DOHH2 (cell line): ENCODE results near the gene MRM2.
A peak's percentile ranks its signal among the peaks of the same experiment; 100 is the strongest.

ENCODE experiments used
- H3F3A ChIP-seq: fragments of 200-600 bp; sonication (generic), shearing (Covaris generic); 2 replicates; pipeline ENCODE4 v1.6.0; 2016; ENCODE audit warnings: antibody characterized with exemption, mild to moderate bottlenecking; ENCODE audit not compliant: control insufficient read depth, insufficient read depth
- H3K27ac ChIP-seq: fragments of 200-600 bp; sonication (generic); 2 replicates; pipeline ENCODE4 v1.5.1; 2014; ENCODE audit warnings: low read depth, mild to moderate bottlenecking, low read length, moderate library complexity
- H3K27me3 ChIP-seq: fragments of 200-600 bp; sonication (generic); 2 replicates; pipeline ENCODE4 v1.6.1; 2014; ENCODE audit warnings: mild to moderate bottlenecking, low read length, mixed read lengths; ENCODE audit not compliant: control insufficient read depth
- H3K36me3 ChIP-seq: fragments of 200-600 bp; sonication (generic); 2 replicates; pipeline ENCODE4 v1.6.1; 2014; ENCODE audit warnings: mild to moderate bottlenecking, low read length, moderate library complexity, mixed read lengths; ENCODE audit not compliant: control insufficient read depth
- H3K4me1 ChIP-seq: fragments of 200-600 bp; sonication (generic); 2 replicates; pipeline ENCODE4 v1.6.1; 2014; ENCODE audit warnings: mild to moderate bottlenecking, low read length, mixed read lengths; ENCODE audit not compliant: control insufficient read depth
- H3K4me2 ChIP-seq: fragments of 200-600 bp; sonication (generic); 2 replicates; pipeline ENCODE4 v1.6.0; 2014; ENCODE audit warnings: mild to moderate bottlenecking, low read length, moderate library complexity
- H3K4me3 ChIP-seq: fragments of 200-600 bp; sonication (generic); 2 replicates; pipeline ENCODE4 v1.5.1; 2014; ENCODE audit warnings: mild to moderate bottlenecking, low read length, mixed read lengths
- H3K79me2 ChIP-seq: fragments of 200-600 bp; sonication (generic); 2 replicates; pipeline ENCODE4 v1.6.1; 2014; ENCODE audit warnings: mild to moderate bottlenecking, low read length, mixed read lengths; ENCODE audit not compliant: control insufficient read depth
- H3K9me2 ChIP-seq: fragments of 200-600 bp; sonication (generic); replicated peaks from 2 replicates; pipeline ENCODE4 v1.6.1; 2014; ENCODE audit warnings: mild to moderate bottlenecking, low read length, mixed read lengths; ENCODE audit not compliant: control insufficient read depth
- H3K9me3 ChIP-seq: fragments of 200-600 bp; sonication (generic); 2 replicates; pipeline ENCODE4 v1.6.1; 2014; ENCODE audit warnings: antibody characterized with exemption, low read length, mixed read lengths; ENCODE audit not compliant: control insufficient read depth, insufficient read depth
- H4K20me1 ChIP-seq: fragments of 200-600 bp; sonication (generic); 2 replicates; pipeline ENCODE4 v1.6.0; 2014; ENCODE audit warnings: low read depth, mild to moderate bottlenecking, antibody characterized with exemption, low read length, moderate library complexity; ENCODE audit not compliant: control insufficient read depth, insufficient read depth
- CTCF ChIP-seq: fragments of 200-600 bp; sonication (generic); IDR thresholded peaks from one replicate; pipeline ENCODE4 v1.5.1; 2014; ENCODE audit warnings: antibody characterized with exemption, mild to moderate bottlenecking, low read depth, low read length; ENCODE audit not compliant: poor library complexity, severe bottlenecking
- EZH2phosphoT487 ChIP-seq: fragments of 200-600 bp; sonication (generic); IDR thresholded peaks from 2 replicates; pipeline ENCODE4 v1.6.1; 2017; ENCODE audit warnings: borderline replicate concordance, mild to moderate bottlenecking, antibody characterized with exemption, low read length, moderate library complexity, mixed read lengths

The MRM2 gene

GRCh38 chr7:2266911-2267310 lies 24.9 kb upstream of the MRM2 start:
- TF ChIP-seq CTCF (no peak), EZH2phosphoT487 (no peak)
- no peaks in the 10 kb centered on the region for H3K27me3 ChIP-seq
- no peaks in the 10 kb centered on the region for H3F3A ChIP-seq
- no peak overlapping the region for H3K27ac ChIP-seq
- peaks cover 7% of the 10 kb centered on the region for H3K4me1 ChIP-seq
- H3K9me3 ChIP-seq = no peaks in the 10 kb centered on the region
- H3K36me3 ChIP-seq = peaks cover 22% of the 10 kb centered on the region; the same call in 1 of the 2 replicates
- no peak overlapping the region for H3K4me3 ChIP-seq
- no peaks in the 10 kb centered on the region for H3K79me2 ChIP-seq
- peaks cover 3% of the 10 kb centered on the region; the same call in 1 of the 2 replicates for H4K20me1 ChIP-seq
- H3K9me2 ChIP-seq = no peaks in the 10 kb centered on the region
- H3K4me2 ChIP-seq = no peak overlapping the region

GRCh38 chr7:2264158-2264557 lies 22.2 kb upstream of the MRM2 start:
- Histone ChIP-seq H3K27ac (no peak overlapping the region), H3K27me3 (no peaks in the 10 kb centered on the region), H3K4me1 (peaks cover 34% of the 10 kb centered on the region), H3K9me3 (no peaks in the 10 kb centered on the region), H3K4me3 (no peak overlapping the region), H3K79me2 (no peaks in the 10 kb centered on the region), H3F3A (no peaks in the 10 kb centered on the region; the same call in 1 of the 2 replicates), H3K36me3 (peaks cover 15% of the 10 kb centered on the region), H3K9me2 (no peaks in the 10 kb centered on the region), H3K4me2 (no peak overlapping the region), H4K20me1 (no peaks in the 10 kb centered on the region)
- no peak for TF ChIP-seq CTCF
- no peak for TF ChIP-seq EZH2phosphoT487

GRCh38 chr7:2263176-2263575 lies 21.2 kb upstream of the MRM2 start:
- H3K36me3 ChIP-seq = peaks cover 15% of the 10 kb centered on the region
- no peak for TF ChIP-seq CTCF
- TF ChIP-seq EZH2phosphoT487 = no peak
- no peaks in the 10 kb centered on the region for H3K27me3 ChIP-seq
- H3K9me3 ChIP-seq = no peaks in the 10 kb centered on the region
- H3K79me2 ChIP-seq = no peaks in the 10 kb centered on the region
- H3K27ac ChIP-seq = no peak overlapping the region
- no peaks in the 10 kb centered on the region; the same call in 1 of the 2 replicates for H3F3A ChIP-seq
- H3K4me1 ChIP-seq = peaks cover 44% of the 10 kb centered on the region
- no peak overlapping the region for H3K4me3 ChIP-seq
- H4K20me1 ChIP-seq = peaks cover 3% of the 10 kb centered on the region; the same call in 1 of the 2 replicates
- no peak overlapping the region for H3K4me2 ChIP-seq
- H3K9me2 ChIP-seq = no peaks in the 10 kb centered on the region

GRCh38 chr7:2261611-2262010 lies 19.6 kb upstream of the MRM2 start:
- no peaks in the 10 kb centered on the region for H3K79me2 ChIP-seq
- peaks cover 4% of the 10 kb centered on the region; the same call in 1 of the 2 replicates for H4K20me1 ChIP-seq
- peaks cover 45% of the 10 kb centered on the region for H3K4me1 ChIP-seq
- no peaks in the 10 kb centered on the region for H3K9me3 ChIP-seq
- no peaks in the 10 kb centered on the region; the same call in 1 of the 2 replicates for H3F3A ChIP-seq
- H3K36me3 ChIP-seq = peaks cover 23% of the 10 kb centered on the region
- peak overlapping the region; percentile 49 for H3K4me3 ChIP-seq
- H3K27ac ChIP-seq = peak overlapping the region; percentile 59
- peak; percentile 22 for TF ChIP-seq CTCF
- TF ChIP-seq EZH2phosphoT487 = no peak
- peak overlapping the region; percentile 66 for H3K4me2 ChIP-seq
- H3K9me2 ChIP-seq = no peaks in the 10 kb centered on the region
- H3K27me3 ChIP-seq = no peaks in the 10 kb centered on the region
